ENCODE data around the gene UBE2C.

Gene UBE2C

GRCh38 chr20:45833883-45834796 lies 21.7 kb downstream of the UBE2C start:
- DNase-seq = no peak

DNA sequence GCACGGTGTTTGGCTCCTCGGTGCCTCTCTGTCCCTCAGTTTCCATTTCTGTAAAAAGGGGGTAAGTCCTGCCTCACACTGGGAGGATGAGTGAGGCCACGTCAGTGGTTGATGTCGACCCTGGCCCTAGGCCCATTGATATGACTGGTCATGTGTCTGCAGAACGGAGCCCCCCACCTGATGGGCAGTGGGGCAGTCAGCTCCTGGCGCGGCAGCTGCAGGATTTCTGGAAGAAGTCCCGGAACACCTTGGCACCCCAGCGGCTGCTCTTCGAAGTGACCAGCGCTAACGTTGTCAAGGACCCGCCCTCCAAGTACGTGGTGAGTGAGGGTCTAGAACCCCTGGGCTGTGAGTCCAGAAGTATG lies 22.3 kb downstream of the UBE2C start:
- no peak for DNase-seq

DNA sequence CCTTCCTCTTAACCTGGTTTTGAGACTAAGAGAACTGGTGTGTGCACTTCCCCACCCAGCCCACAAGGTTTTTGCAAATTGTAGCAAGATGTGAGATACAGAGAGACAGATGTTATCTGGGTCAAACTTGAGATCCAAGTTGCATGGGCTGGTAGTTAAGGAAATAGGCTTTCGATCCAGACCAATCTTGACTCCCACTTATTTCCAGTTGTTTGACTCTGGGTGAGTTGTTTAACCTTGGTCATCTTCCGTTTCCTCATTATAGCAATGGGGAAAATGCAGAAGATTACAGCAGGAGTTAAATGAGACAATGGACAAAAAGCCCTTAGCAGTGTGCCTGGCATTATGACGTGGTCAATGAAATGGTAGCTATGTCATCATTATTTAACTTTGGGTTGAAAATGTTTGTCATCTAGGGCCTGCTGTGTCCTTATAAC lies 22.9 kb downstream of the UBE2C start:
- DNase-seq = no peak

GRCh38 chr20:45835825-45836224 lies 23.4 kb downstream of the UBE2C start:
- no peak for DNase-seq

DNA sequence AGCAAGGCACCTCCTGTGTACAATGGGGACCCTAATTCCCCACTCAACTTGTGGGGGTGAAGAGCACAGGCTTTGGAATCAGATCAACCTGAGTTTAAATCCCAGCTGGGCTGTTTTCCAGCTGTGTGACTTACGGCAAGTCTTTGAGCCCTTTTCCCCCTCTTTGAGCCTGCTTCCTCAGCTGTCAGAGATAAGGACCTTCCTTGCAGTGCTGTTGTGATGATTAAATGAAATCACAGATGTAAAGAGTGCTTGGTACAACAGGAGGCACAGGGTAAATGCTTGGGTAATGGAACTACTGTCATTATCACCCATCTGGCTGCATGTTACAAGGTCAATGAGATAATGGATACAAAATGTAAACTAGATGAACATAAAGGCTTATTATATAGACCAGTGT lies 24.4 kb downstream of the UBE2C start:
- no peak for DNase-seq

GRCh38 chr20:45840700-45841198 lies 28.3 kb downstream of the UBE2C start:
- DNase-seq = no peak

DNA sequence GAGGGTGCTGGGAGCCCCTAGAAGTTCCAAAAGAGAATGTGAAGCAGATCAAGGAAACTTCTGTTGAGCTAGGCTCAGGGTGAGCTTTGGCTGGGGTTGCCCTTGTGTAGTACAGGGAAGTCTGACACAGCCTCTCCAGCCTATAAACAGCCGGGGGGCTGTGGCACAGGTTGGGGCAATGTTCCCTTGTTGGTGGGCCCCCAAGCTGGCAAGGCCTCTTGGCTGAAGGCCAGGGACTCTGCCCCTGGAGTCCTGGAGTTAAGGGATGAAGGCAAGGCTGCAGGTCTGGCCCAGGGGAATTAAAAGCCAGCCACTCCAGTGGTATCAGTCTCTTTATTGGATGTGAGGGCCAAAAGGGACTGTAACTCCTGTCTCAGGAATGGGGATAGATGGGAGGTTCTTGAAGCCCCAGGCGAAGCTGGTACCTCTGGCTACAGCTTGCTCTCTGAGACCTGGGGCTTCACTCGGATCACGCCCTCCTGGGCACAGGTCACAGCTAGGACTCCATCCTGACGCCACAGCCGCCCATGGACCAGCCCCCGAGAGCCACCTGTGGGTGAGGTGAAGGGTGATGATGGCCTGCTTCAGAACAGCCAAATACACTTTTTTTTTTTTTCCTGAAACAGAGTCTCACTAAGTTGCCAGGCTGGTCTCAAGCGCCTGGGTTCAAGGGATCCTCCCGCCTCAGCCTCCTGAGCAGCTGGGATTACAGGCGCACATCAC lies 29.1 kb downstream of the UBE2C start:
- DNase-seq = no peak

DNA sequence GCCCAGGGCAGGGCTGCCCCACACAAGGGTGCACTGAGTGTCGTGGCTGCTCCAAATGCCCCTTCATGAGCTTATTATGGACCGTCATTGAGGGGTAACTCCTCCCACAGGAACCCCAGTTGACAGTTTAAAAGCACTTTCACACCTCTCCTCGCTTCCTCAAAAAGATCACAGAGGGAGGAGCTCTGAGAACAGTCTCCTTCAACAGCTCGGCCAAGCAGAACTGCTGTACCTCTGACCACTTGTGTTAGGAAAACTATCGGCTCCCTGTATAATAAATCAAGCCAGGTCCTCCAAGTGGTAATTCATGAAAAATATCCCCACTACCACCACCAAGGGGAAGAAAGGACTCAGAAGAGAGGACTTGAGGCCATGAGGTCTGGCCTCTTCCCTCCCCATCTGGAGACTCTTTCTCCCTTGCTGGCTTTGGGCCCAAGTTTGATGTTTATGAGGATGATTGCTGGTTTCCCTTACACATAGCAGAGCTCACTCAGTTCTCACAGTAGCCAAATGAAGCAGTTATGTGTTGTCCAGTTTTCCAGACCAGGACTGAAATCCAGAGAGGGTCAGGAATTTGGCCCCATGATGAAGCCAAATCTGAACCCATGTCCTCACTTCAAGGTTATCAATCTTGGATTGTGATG lies 29.8 kb downstream of the UBE2C start:
- no peak for DNase-seq

DNA sequence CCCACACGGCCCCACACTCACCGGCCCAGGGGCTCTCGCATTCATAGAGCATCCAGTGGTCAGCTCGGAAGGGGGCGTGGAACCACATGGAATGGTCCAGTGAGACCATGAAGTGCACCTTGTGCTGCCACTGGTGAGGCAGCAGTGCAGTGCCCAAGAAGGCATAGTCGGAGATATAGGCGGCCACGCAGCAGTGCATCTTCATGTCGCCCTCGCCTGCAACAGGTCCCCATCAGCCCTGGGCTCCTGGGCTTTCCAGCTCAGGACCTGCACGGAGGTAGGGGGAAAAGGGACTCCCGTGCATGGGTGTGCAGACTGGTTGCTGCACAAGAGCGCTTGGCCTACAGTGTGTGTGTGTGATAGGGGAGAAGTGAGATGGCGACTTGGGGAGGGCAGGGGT lies 31.1 kb downstream of the UBE2C start:
- DNase-seq = no peak

DNA sequence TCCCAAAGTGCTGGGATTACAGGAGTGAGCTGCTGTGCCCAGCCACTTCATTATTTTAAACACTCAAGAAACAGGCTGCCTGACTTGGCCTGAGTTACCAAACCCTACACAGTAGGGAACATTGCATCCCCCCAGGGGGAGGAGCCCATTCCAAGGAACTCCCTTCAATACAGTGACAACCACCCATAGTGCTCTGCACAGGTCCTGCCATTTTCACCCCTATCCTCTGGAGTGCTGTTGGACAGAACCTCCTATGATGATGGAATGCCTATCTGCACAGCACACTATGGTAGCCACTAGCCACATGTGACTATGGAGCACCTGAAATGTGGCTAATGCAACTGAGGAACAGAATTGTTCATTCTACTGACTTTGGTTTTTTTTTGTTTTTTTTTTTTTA lies 33.0 kb downstream of the UBE2C start:
- DNase-seq = no peak

GRCh38 chr20:45848421-45848820 lies 36.0 kb downstream of the UBE2C start:
- DNase-seq = no peak

GRCh38 chr20:45848969-45849582 lies 36.6 kb downstream of the UBE2C start:
- DNase-seq = no peak

DNA sequence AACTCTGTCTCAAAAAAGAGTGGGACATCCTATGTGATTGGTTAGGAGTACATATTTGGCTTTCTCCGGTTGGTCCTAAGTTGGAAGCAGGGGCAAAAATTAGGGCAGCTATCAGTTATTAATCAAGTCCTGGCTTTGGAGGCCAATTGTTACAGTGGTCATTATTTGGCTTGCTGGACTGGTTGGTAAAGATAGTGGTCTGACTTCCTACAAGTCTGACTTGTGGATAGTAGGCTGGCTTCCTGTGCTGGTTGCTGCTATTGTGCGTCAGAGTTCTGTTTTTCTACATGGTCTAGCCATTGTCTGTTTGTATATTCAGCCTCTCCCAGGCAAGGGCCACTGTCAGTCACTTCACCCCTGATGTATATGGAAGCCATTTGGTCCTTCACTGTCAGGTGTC lies 37.8 kb downstream of the UBE2C start:
- DNase-seq = no peak

- DNase-seq = no peak
Observed at GRCh38 chr20:45850926-45851325, 38.5 kb downstream of the UBE2C start.

GRCh38 chr20:45851501-45851900 lies 39.1 kb downstream of the UBE2C start:
- DNase-seq = no peak

- DNase-seq = no peak
Observed at GRCh38 chr20:45852326-45852725, 39.9 kb downstream of the UBE2C start.

- no peak for DNase-seq
Observed at GRCh38 chr20:45853484-45853883, 41.0 kb downstream of the UBE2C start.

DNA sequence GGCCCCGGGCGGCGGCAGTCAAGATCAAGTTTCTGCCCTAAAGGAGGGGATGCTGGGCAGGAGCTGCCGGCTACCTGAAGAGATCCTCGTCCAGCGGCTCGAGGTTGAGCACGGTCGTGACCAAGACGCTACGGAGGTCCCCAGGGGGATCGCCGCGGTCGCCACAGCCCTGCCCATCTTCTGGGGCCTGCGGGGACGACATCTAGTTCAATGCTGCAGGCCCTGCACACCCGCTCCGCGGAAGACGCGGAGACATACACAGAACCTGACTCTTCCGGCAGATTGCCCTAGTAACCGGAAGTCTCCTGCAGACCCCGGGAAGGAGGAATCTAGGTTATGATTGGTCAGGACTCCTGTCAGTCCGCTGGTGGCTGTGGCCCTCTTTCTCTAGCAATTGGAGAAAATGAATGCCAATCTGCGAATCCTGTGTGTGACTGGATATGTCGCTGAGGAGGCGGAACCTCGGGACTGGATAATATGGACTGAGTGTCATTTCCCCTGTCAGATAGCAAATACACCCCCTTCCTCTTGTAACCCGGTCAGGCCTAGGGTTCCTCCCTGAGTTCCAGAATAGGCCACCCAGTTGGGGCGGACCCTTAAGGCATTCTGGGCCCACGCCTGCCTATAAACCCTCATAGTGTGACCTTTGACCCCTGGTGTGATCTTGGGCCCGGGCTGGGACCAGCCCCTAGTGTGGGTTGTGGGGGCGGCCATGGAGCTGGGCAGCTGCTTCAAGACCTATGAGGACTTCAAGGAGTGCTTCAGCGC lies 44.9 kb downstream of the UBE2C start, which contains the start of the genes ACOT8 and ZSWIM3:
Gene ACOT8 (minus strand): TSS at position 279 of the 768 bp plus-strand sequence. CDS start 77 bp downstream, at position 202.
Gene ZSWIM3 (plus strand): TSS at position 501 of the 768 bp plus-strand sequence. CDS start 212 bp downstream, at position 713.
- peak; percentile 99 for DNase-seq

DNA sequence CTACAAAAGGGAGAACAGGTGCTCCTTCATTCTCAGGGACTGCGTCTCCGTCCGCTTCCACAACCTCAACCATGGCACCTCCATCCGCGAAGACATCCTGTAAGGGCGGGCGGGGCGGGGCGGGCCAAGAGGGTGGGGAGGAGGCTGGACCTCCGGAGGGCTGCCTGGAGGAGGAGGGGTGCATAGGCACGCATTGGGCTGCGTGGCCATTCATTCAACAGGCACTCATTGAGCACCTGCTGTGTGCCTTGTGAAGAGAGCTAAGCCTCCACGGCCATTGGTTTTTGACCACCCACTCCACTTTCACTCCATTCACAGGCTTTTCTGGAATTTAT lies 45.4 kb downstream of the UBE2C start:
- DNase-seq = peak; percentile 2

DNA sequence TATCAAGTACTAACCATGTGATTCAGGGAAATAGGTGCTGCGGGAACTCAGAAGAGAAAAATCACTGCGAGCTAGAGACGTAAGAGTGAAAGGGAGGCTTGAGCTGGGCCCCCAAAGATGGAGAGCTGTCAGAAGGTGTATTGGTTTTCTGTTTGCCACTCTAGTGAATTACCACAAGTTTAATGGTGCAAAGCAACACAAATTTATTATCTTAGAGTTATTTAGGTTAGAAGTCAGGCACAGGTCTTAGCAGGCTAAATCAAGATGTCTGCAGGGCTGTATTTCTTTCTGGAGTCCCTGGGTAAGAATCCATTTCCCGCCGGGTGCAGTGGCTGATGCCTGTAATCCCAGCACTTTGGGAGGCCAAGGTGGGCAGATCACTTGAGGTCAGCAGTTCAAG lies 47.5 kb downstream of the UBE2C start:
- DNase-seq = no peak

DNA sequence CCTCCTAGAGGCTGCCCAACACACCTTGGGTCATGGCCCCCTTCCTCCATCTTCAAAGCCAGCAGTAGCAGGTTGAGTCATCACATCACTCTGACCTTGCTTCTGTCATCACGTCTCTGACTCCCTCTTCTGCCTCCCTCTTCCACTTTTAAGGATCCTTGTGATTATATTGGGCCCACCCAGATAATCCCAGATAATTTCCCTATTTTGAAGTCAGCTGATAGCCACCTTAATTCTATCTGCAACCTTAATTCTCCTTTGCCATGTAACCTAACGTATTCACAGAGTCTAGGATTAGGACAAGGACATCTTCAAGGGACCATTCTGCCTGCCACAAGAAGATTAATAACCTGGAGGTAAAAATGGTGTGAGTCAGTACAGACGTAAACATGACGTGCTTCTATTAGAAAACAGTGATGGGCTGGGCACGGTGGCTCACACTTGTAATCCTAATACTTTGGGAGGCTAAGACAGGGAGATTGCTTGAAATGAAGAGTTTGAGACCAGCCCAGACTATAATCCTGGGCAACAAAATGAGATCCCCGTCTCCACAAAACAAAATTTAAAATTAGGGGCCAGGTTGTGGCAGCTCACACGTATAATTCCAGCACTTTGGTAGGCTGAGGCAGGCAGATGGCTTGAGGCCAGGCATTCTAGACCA lies 48.2 kb downstream of the UBE2C start:
- no peak for DNase-seq

All from NCI-H774 (cell line).